Bronchial epithelial cell (primary cell): ENCODE measurements around the gene KCNA2. TPM values are rescaled to one million over a fixed set of nuclear protein-coding genes. Genes with fewer than 3 reads are reported as not detected.

Experiments used
- DNase-seq: peaks from one replicate; pipeline ENCODE4 v3.0.0-alpha.2; 2010; ENCODE audit warnings: low read depth
- FAIRE-seq: peaks from 2 replicates; lab custom pipeline; 2011; peaks lifted over from hg19 to GRCh38; lab: Jason Lieb, UNC
- H3K27me3 ChIP-seq: 2 replicates; pipeline ENCODE4 v1.5.1; 2011; ENCODE audit warnings: low read length; ENCODE audit not compliant: control insufficient read depth, insufficient read depth
- H3K36me3 ChIP-seq: 2 replicates; pipeline ENCODE4 v1.5.1; 2011; ENCODE audit warnings: low read length; ENCODE audit not compliant: control insufficient read depth, insufficient read depth
- H3K4me3 ChIP-seq: 2 replicates; pipeline ENCODE4 v1.5.1; 2011; ENCODE audit warnings: mild to moderate bottlenecking, low read depth, low read length, control low read depth
- total RNA-seq: library from RNA; depleted of rRNA; stranded (reverse); fragments of >200 nt; gene quantifications from 2 replicates; pipeline ENCODE4 v1.2.1, GENCODE V29; 2014
- TF ChIP-seq, protein P1 (sequence below): IDR thresholded peaks from 2 replicates; pipeline ENCODE4 v1.5.1; 2011; ENCODE audit warnings: mild to moderate bottlenecking, moderate library complexity, low read length, control low read depth, inconsistent platforms; ENCODE audit not compliant: insufficient read depth, severe bottlenecking

KCNA2 gene
- total RNA-seq, 1 donor from 2014 or later = not detected

DNA sequence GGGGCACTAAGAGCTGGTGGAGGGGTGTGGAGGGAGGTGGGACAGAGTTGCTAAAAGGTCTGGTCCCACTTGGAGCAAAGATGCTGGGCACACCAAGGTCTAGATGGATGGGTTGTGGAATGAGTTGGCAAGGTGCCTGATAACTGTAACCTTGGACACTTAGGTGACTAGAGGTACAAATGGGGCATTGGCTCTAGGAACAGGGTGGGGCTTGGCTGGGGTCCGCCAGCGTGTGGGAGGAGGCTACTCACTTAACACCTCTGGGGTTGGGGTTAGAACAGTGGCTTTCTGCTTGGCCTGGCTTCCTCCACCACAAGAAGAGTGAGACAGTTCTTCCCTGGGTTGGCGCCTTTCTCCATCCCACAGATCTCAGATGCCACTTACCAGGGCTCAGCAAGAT, 17.2 kb downstream of the KCNA2 start:
- DNase-seq = no peak
- H3K36me3 ChIP-seq = no peaks in the 10 kb centered on the region
- no peak overlapping the region for H3K4me3 ChIP-seq
- TF ChIP-seq, protein P1, sequence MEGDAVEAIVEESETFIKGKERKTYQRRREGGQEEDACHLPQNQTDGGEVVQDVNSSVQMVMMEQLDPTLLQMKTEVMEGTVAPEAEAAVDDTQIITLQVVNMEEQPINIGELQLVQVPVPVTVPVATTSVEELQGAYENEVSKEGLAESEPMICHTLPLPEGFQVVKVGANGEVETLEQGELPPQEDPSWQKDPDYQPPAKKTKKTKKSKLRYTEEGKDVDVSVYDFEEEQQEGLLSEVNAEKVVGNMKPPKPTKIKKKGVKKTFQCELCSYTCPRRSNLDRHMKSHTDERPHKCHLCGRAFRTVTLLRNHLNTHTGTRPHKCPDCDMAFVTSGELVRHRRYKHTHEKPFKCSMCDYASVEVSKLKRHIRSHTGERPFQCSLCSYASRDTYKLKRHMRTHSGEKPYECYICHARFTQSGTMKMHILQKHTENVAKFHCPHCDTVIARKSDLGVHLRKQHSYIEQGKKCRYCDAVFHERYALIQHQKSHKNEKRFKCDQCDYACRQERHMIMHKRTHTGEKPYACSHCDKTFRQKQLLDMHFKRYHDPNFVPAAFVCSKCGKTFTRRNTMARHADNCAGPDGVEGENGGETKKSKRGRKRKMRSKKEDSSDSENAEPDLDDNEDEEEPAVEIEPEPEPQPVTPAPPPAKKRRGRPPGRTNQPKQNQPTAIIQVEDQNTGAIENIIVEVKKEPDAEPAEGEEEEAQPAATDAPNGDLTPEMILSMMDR = no peak
- FAIRE-seq = no peak
- H3K27me3 ChIP-seq = no peaks in the 10 kb centered on the region

DNA sequence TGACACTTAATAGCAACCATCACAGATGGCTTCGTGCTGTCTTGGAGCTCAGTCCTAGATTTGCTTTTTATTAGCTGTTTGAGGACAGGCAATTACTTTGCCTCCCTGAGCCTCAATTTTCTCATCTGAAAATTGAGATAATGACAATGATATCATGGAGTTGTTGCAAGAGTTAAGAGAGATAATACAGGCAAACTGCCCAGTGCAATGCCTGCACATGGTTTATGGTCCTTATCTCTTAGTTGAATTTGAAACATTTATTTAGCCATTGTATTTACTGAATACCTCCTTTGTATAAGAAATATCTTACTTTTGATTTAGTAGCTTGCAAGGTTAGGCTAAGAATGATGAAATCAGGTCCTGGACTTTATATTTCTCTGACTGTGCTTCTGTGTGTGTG, 17.7 kb downstream of the KCNA2 start:
- DNase-seq = no peak
- Histone ChIP-seq H3K4me3 (no peak overlapping the region), H3K27me3 (no peaks in the 10 kb centered on the region), H3K36me3 (no peaks in the 10 kb centered on the region)
- FAIRE-seq = no peak
- TF ChIP-seq, protein P1 = no peak

DNA sequence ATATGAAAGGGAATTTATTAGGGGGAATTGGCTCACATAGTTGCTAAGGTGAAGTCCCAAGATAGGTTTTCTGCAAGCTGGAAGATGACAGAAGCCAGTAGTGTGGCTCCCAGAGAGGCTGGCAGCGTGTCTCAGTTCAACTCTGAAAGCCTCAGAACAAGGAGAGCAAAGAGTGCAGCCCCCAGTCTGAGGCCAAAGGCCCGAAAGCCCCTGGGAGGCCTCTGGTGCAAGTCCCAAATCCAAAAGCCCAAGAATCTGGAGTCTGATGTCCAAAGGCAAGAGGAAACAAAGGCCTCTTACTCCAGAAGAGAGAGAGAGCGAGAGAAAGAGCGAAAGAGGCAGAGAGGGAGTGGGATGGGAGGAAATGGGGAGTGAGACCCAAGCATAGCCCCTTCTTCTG, 18.3 kb downstream of the KCNA2 start:
- FAIRE-seq (no peak), DNase-seq (no peak)
- Histone ChIP-seq H3K27me3 (no peaks in the 10 kb centered on the region), H3K4me3 (no peak overlapping the region), H3K36me3 (no peaks in the 10 kb centered on the region)
- TF ChIP-seq, protein P1 = no peak

DNA sequence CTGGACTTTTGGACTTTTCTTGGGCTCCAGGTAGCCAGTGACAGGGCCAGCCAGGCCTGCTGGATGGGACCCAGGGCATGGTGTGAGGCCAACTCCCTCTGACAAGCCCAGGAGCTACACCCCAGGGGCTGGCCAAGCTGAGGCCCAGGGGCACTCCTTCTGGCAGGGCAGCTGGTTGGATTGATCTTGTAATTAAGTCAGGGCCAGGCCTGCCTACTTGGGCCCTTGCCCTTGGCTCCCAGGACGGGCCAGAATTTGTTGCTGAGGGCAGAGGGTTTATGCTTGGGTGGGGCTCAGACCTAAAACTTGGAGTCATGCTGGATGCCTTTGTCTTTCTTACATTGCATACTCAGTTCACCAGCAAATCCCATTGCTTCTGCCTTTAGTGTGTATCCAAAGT, 20.7 kb downstream of the KCNA2 start:
- DNase-seq (no peak), FAIRE-seq (no peak)
- no peaks in the 10 kb centered on the region for H3K27me3 ChIP-seq
- TF ChIP-seq, protein P1 = no peak
- no peaks in the 10 kb centered on the region for H3K36me3 ChIP-seq
- H3K4me3 ChIP-seq = no peak overlapping the region

DNA sequence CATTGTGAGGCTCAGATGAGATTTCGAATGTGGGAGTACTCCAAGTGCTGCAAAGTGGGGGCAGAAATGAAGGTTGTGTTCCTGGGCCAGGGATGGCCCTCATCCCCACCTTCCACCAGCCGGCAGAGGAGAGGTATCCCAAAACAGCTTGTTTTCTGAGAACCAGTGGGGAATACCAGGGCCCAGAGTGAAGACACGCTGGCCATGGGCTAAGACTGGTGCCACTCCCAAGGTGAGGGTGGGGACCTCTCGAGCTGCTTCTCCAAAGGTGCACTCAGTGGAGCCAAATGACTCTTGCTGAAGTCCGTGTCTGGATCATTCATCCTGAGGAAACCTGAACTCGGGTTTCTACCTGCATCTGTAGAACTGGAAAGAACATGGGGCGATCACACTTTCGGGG, 22.1 kb downstream of the KCNA2 start:
- DNase-seq = no peak
- no peaks in the 10 kb centered on the region for H3K27me3 ChIP-seq
- TF ChIP-seq, protein P1 = no peak
- no peak overlapping the region for H3K4me3 ChIP-seq
- no peaks in the 10 kb centered on the region for H3K36me3 ChIP-seq
- FAIRE-seq = no peak

DNA sequence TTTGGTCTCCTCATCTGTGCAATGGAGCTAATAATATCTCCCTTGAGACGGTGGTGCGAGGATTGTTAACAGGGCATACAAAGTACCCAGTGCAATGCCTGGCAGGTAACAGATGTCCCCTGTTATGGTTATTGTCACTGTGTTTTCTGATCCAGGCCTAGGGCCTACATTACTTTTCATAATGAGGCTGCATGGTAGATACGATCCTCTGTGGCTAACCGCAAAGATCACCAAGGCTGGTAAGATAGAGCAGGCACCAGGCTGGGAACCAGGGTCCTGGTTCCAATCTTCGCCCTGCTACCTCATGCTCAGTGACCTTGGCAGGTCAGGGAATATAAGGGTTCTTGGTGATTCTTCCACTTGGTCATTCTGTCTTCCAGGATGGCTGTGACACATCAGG, 22.7 kb downstream of the KCNA2 start:
- FAIRE-seq (peak; percentile 80), DNase-seq (no peak)
- TF ChIP-seq, protein P1 = no peak
- H3K27me3 ChIP-seq = no peaks in the 10 kb centered on the region
- H3K4me3 ChIP-seq = no peak overlapping the region
- no peaks in the 10 kb centered on the region for H3K36me3 ChIP-seq
